ENCODE measurements around the gene HMGCLL1.

- no peak for TF ChIP-seq CTCF (IDR thresholded peaks at IDR 0.05)
- no peak for TF ChIP-seq EP300 (IDR thresholded peaks at IDR 0.05)
- TF ChIP-seq POLR2AphosphoS5 (IDR thresholded peaks at IDR 0.05) = no peak
- TF ChIP-seq POLR2A (IDR thresholded peaks at IDR 0.05) = no peak
Observed at GRCh38 chr6:55617272-55617671, 38.3 kb upstream of the HMGCLL1 start.

Data from gastroesophageal sphincter (tissue), 3 donors.